Muscle layer of duodenum (tissue), 2 donors: ENCODE data around the gene HRAS.

Experiments
- H3K27ac ChIP-seq: one replicate; pipeline ENCODE4 v1.7.0; 2013; ENCODE audit warnings: mild to moderate bottlenecking, low read length
- H3K27me3 ChIP-seq: one replicate; pipeline ENCODE4 v1.7.0; 2013; ENCODE audit warnings: low read depth, mild to moderate bottlenecking, control low read depth, low read length
- H3K36me3 ChIP-seq, 2 donors: one replicate each; pipeline ENCODE4 v1.7.0; 2013; ENCODE audit warnings: low read length in 2 of 2, control low read depth in 1 of 2, mild to moderate bottlenecking in 1 of 2; ENCODE audit not compliant: insufficient read depth in 2 of 2, control insufficient read depth in 1 of 2
- H3K4me1 ChIP-seq, 2 donors: one replicate each; pipeline ENCODE4 v1.7.0; 2013; ENCODE audit warnings: low read length in 2 of 2, mild to moderate bottlenecking in 2 of 2, control low read depth in 1 of 2, moderate library complexity in 1 of 2; ENCODE audit not compliant: insufficient read depth in 2 of 2, control insufficient read depth in 1 of 2
- H3K4me3 ChIP-seq, 2 donors: one replicate each; pipeline ENCODE4 v1.7.0; 2013; ENCODE audit warnings: low read length in 2 of 2, low read depth in 1 of 2, mild to moderate bottlenecking in 1 of 2
- H3K9me3 ChIP-seq, 2 donors: one replicate each; pipeline ENCODE4 v1.7.0; 2013; ENCODE audit warnings: low read length in 2 of 2, control low read depth in 1 of 2, mild to moderate bottlenecking in 1 of 2; ENCODE audit not compliant: control insufficient read depth in 1 of 2
- donor health status: healthy.

Gene HRAS

DNA sequence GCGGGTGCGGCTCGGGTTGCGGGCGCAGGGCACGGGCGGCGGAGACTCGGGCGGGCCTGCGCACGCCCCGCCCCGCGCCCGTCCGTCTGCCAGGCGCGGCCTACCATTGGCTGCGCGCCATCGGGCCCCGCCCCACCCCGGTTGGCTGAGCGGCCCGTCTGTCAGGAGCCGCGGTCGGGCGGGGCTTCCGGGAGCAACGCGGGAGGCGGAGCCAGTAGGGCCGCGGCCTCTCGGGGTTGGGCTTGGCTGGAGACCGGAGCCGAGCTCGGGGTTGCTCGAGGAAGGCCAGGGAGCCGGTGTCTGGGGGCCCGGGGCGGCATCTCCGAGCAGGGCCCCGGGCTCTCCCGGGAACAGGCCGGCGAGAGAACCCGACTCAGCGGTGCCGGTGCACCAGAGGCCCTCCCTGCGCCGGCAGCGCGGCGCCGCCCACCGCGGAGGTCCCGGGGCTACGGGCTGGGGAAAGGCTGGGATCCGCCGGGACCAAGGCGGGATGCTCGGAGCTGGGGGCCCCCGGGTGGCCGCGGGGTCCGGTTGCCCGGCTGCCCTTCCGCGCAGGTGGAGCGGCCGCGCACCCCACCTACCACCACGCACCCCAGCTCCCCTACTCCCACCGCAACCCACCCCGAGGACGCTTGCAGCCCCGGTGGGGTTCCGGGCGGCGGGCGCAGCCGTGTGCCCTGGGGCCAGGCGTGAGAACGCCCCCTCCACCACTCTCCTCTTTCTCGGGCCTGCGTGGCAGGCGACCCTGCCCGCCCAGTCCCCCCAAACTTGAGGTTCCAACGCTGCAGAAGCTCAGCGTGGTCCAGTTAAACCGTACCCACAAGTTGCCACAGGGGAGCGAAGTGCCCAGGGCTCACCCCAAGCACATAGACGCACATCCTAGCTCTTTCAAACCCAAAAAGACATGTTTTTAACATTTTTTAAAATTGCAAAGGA lies at the start of gene HRAS:
Gene HRAS, minus strand, starts transcription at position 58 of the 936 bp plus-strand sequence.
- Histone ChIP-seq H3K27ac (no peak within 1 kb of the TSS), H3K27me3 (no peaks in the 10 kb centered on the region), H3K4me3 (peak within 1 kb of the TSS; percentile 62 to 88), H3K9me3 (no peaks in the 10 kb centered on the region), H3K4me1 (peaks cover 0 to 30% of the 10 kb centered on the region in 2 donors), H3K36me3 (peaks cover 0 to 27% of the 10 kb centered on the region in 2 donors)

DNA sequence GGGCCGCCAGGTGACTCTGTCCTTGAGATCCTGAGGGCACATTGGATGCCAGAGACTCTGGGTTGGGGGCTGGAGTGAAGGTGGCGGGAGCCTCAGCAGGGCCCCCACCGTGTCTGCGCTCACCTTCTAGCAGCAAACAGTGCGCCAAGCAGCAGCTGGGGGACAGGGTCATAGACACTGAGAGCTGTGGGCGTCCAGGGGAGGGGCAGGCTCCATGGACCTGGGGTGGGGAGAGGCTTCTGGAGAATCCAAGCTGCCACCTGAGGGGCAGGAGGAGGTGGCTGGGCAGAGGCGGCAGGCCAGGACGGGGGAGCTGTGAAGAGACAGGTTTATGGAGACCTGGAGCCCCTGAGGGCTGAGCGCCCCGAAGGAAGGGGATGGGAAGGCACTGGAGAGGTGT lies 48.9 kb upstream of the HRAS start:
- Histone ChIP-seq H3K4me1 (peaks cover 11 to 12% of the 10 kb centered on the region in 2 donors), H3K4me3 (no peak overlapping the region), H3K27ac (no peak overlapping the region), H3K9me3 (no peaks in the 10 kb centered on the region), H3K27me3 (no peaks in the 10 kb centered on the region), H3K36me3 (peaks cover 25 to 52% of the 10 kb centered on the region in 2 donors)

DNA sequence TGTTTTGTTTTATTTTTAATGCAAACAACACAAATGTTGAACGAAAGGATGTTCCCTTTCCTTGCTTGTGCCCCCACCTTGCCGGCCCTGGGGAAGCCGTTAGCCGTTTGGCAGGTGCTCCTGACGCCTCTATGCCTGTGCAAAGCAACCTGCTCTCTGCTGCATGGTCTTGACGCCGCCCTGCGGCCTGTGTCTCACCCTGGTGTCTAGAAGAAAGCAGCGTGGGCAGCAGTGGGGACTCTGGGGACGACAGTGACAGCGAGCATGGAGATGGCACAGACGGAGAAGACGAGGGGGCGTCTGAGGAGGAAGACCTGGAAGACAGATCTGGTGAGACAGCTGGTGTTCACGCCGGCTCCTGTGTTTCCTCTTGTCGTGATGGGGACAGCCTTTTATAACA lies 46.4 kb upstream of the HRAS start:
- no peak overlapping the region for H3K27ac ChIP-seq
- no peaks in the 10 kb centered on the region for H3K27me3 ChIP-seq
- no peak overlapping the region for H3K4me3 ChIP-seq
- peaks cover 11 to 30% of the 10 kb centered on the region in 2 donors for H3K36me3 ChIP-seq
- peaks cover 23 to 35% of the 10 kb centered on the region in 2 donors for H3K4me1 ChIP-seq
- no peaks in the 10 kb centered on the region for H3K9me3 ChIP-seq

DNA sequence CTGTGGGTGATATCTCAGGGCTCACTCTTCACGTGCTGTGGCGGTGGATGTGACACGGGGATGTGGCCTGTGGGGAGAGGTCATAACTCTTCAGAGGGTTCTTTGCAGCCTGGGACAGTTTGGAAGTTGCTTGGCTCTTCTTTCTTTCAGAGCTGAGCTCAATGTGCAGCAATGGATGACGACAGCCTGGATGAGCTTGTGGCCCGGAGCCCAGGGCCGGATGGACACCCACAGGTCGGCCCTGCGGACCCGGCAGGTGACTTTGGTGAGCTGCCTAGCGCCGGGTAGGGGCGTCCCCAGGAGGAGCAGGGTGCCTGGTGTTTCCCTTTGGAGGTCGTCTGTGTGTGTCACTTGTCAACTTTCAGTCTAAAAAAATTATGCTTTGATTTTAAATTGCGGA lies 46.0 kb upstream of the HRAS start:
- Histone ChIP-seq H3K4me1 (peaks cover 23 to 35% of the 10 kb centered on the region in 2 donors), H3K36me3 (peaks cover 8 to 26% of the 10 kb centered on the region in 2 donors), H3K4me3 (no peak overlapping the region), H3K27ac (no peak overlapping the region), H3K27me3 (no peaks in the 10 kb centered on the region), H3K9me3 (no peaks in the 10 kb centered on the region)

DNA sequence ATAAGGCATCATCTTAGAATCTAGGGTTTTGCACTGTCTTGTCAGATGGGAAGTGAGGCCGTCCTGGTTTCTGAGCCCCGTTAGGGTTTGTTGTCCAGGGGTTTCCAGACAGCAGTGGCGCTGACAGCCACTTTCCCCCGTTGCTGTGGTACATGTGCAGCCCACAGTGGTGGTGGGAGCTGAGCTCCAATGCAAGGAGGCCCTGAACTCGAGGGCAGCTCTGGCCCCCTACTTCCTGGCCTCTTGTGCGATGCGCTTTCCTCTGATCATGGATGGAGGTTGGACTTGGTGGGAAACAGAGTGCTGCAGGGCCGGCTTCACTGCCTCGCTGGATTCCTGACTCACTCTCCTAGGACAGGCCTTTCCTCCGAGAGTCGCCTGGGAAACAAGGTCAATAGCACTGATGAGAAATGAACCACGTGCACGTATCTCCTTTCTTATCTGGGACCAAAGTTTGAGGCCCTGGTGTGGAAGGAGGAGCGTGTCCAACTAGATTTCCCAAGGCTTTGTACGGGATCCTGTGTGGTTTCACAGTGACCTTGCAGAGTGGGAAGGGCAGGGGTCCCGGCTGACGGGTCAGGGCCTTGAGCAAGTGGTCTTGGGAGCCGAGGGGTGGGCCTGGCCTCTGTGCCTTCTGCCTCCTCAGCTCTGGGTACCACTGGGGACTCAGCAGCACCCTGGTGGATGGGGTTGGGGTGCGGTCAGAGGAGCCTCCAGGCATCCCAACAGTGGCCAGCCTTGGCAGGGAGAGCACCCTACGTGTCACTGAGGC lies 44.6 kb upstream of the HRAS start:
- Histone ChIP-seq H3K27me3 (no peaks in the 10 kb centered on the region), H3K9me3 (no peaks in the 10 kb centered on the region), H3K4me1 (peaks cover 23 to 41% of the 10 kb centered on the region in 2 donors), H3K36me3 (peaks cover 6 to 24% of the 10 kb centered on the region in 2 donors), H3K4me3 (no peak overlapping the region), H3K27ac (no peak overlapping the region)

DNA sequence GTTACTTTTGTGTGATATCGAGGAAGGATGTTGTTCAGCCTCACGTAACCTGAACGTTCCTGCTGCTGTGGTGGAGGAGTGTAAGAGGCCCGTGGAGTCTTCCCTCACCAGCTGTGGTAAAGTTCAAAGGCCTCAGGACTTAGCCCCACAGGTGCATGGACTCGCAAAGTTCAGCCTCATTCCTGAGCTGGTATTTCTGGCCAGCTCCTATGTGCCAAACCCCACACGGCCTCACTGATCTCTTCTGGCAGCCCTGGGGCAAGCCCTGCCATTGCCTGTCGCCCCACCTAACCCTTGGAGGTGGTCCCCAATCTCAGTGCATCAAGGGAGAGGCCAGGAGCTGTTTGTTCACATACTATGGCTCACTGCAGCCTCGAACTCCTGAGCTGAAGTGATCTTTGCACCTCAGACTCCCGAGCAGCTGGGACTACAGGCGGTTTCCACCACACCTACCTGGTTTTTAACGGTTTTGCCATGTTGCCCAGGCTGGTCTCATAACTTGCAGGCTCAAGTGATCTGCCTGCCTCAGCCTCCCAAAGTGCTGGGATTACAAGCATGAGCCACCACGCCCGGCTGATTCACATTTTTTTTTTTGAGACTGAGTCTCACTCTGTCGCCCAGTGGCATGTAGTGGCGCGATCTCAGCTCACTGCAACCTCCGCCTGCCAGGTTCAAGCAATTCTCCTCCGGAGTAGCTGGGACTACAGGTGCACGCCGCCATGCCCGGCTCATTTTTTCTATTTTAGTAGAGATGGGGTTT lies 43.1 kb upstream of the HRAS start:
- Histone ChIP-seq H3K27me3 (no peaks in the 10 kb centered on the region), H3K36me3 (peaks cover 6 to 12% of the 10 kb centered on the region in 2 donors), H3K4me3 (peak overlapping the region; percentile 85 to 93), H3K4me1 (peaks cover 23 to 50% of the 10 kb centered on the region in 2 donors), H3K27ac (no peak overlapping the region), H3K9me3 (no peaks in the 10 kb centered on the region)

DNA sequence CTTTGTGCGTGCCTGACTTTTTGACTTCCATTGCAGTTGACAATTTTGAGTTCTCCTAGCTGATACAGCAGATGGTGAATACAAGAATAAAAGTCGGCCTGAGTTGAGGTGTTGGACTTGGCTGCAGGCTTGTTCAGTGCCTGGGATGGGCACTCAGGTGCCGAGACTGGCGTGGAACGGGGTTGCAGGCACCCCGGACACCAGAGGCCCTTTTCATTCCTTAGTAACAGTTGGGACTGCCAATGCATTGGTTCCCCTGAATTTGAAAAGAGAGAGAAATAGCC lies 42.2 kb upstream of the HRAS start:
- H3K4me1 ChIP-seq: peaks cover 23 to 55% of the 10 kb centered on the region in 2 donors
- H3K36me3 ChIP-seq: peaks cover 6 to 8% of the 10 kb centered on the region in 2 donors
- no peaks in the 10 kb centered on the region for H3K9me3 ChIP-seq
- no peaks in the 10 kb centered on the region for H3K27me3 ChIP-seq
- peak overlapping the region; percentile 16 for H3K27ac ChIP-seq
- H3K4me3 ChIP-seq: peak overlapping the region; percentile 85 to 93

DNA sequence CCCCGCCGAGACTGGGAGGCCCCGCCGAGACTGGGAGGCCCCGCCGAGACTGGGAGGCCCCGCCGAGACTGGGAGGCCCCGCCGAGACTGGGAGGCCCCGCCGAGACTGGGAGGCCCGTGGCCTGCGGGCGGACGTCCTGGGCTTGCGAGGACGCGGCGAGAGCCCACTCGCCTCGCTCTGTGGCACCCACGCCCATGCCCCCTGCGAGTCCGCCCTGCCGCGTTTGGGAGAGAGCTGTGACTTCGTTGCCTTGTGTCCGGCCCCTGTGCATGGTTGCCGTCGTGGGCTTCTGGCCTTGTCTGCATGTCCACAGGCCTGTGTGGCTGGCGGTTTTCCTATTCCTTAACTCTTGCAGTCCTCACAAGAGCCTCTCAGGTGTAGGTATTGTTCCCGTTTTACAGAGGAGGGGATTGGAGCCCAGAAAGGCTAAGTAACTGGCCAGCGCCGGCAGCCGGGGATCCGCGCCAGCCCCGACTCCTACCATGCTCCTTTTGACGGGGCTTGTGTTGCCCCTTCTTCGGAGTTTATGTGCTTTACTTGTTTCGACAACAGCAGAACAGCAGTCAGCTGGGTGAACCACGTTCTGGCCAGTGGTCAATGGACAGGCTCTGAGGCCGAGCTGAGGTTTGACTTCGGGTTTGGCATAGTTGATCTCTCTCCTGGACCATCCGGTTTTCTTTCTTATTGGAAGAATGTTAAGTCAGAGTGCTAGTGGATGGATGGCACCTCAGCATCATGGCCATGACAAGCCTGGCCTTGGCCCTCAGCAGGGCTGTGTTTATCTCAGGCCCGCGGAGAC lies 41.6 kb upstream of the HRAS start:
- Histone ChIP-seq H3K4me1 (peaks cover 23 to 55% of the 10 kb centered on the region in 2 donors), H3K27ac (peak overlapping the region; percentile 64)

DNA sequence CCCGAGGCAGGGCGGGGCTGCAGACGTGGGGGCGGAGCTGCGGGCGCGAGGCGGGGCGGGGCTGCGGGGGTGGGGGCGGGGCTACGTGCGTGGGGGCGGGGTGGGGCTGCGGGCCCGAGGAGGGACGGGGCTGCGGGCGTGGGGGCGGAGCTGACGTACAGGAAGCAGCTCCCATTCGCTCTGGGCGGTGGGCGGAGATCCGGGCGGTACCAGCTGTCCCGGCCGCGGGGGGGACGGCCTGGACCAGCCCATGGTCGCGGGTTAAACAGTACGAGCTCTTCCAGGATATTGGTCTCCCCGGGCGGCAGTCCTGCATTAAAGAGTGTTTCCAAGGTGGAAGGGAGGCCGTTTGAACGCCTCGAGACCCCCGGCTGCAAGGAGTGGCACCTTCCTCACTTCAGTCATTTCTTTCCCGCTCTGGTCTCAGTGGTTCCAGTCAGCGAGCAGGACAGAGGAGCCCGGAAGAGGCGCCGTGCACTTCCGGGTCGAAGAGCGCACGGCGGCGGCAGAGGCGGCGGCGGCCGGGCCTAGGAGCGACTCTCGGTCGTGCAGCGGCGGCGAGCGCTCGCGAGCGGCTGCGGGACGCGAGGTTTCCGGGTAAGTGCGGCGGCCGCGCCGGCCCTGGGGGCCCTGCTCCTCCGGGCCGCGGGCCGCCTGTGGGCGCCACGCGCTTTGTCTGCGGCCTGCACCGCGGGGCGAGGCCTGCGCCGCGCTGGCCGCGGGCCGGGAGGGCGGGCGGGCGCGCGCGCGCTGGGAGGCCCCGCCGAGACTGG lies 40.8 kb upstream of the HRAS start, which contains the start of gene PHRF1:
Gene PHRF1, plus strand, starts transcription at position 475 of the 773 bp plus-strand sequence. CDS start 5,043 bp downstream, outside the sequence.
- Histone ChIP-seq H3K27me3 (no peaks in the 10 kb centered on the region), H3K4me1 (peaks cover 23 to 55% of the 10 kb centered on the region in 2 donors), H3K4me3 (peak within 1 kb of the TSS; percentile 85 to 93), H3K36me3 (no peaks in the 10 kb centered on the region), H3K27ac (peak within 1 kb of the TSS; percentile 84), H3K9me3 (no peaks in the 10 kb centered on the region)

More for the DNA sequence above, 41.6 kb upstream of the HRAS start:
- no peaks in the 10 kb centered on the region for H3K9me3 ChIP-seq
- peaks cover 5 to 6% of the 10 kb centered on the region in 2 donors for H3K36me3 ChIP-seq
- peak overlapping the region; percentile 85 to 93 for H3K4me3 ChIP-seq
- H3K27me3 ChIP-seq: no peaks in the 10 kb centered on the region
